CD4-positive, alpha-beta memory T cell (primary cell): Measurements from ENCODE around the gene KCND3. TPM values are rescaled to one million over a fixed set of nuclear protein-coding genes. Genes with fewer than 3 reads are reported as not detected.

Source experiments
- CTCF ChIA-PET: fragments of 350-600 bp; sonication (Branson Sonifier 250); formaldehyde crosslinking; loops from one replicate; lab custom pipeline; 2021; ENCODE audit warnings: inconsistent platforms; ENCODE audit not compliant: partially characterized antibody; lab: Charles Lee
- POLR2A ChIA-PET: fragments of 350-600 bp; sonication (Branson Sonifier 250); formaldehyde crosslinking; loops from one replicate; lab custom pipeline; 2021; ENCODE audit not compliant: partially characterized antibody; lab: Charles Lee
- DNase-seq, 5 donors: peaks; one replicate each; pipeline versions ENCODE4 v3.0.0 to v3.0.0-alpha.2; 2020 to 2022; ENCODE audit warnings: mixed read lengths in 1 of 5
- H3K27ac ChIP-seq: one replicate; pipeline ENCODE4 v1.7.0; 2013; ENCODE audit warnings: low read depth, low read length
- H3K27me3 ChIP-seq: 2 replicates; pipeline ENCODE4 v1.7.0; 2013; ENCODE audit warnings: mild to moderate bottlenecking, low read length, moderate library complexity; ENCODE audit not compliant: insufficient read depth
- H3K36me3 ChIP-seq: 2 replicates; pipeline ENCODE4 v1.7.0; 2013; ENCODE audit warnings: mild to moderate bottlenecking, low read length, moderate library complexity; ENCODE audit not compliant: insufficient read depth
- H3K4me1 ChIP-seq: 2 replicates; pipeline ENCODE4 v1.7.0; 2013; ENCODE audit warnings: mild to moderate bottlenecking, low read length, moderate library complexity; ENCODE audit not compliant: insufficient read depth
- H3K4me3 ChIP-seq, 2 donors: one replicate each; pipeline ENCODE4 v1.7.0; 2013; ENCODE audit warnings: low read length in 2 of 2, mild to moderate bottlenecking in 1 of 2
- H3K9me3 ChIP-seq, 2 donors: one replicate each; pipeline ENCODE4 v1.7.0; 2013; ENCODE audit warnings: low read length in 2 of 2, control low read depth in 1 of 2; ENCODE audit not compliant: control insufficient read depth in 1 of 2
- H3K27ac Mint-ChIP-seq, 7 donors: one replicate each; pipeline ENCODE4 v1.8.0; 2020 to 2021; ENCODE audit warnings: mixed read lengths in 7 of 7, mild to moderate bottlenecking in 6 of 7, inconsistent platforms in 3 of 7, moderate library complexity in 3 of 7
- H3K27me3 Mint-ChIP-seq, 2 donors: one replicate each; pipeline ENCODE4 v1.8.0; 2020 to 2021; ENCODE audit warnings: mixed read lengths in 2 of 2
- H3K36me3 Mint-ChIP-seq, 2 donors: one replicate each; pipeline ENCODE4 v1.8.0; 2020 to 2021; ENCODE audit warnings: mixed read lengths in 2 of 2, inconsistent platforms in 1 of 2, mild to moderate bottlenecking in 1 of 2
- H3K4me1 Mint-ChIP-seq, 4 donors: one replicate each; pipeline ENCODE4 v1.8.0; 2020 to 2021; ENCODE audit warnings: mixed read lengths in 4 of 4, mild to moderate bottlenecking in 1 of 4
- H3K4me3 Mint-ChIP-seq, 8 donors: one replicate each; pipeline ENCODE4 v1.8.0; 2020 to 2021; ENCODE audit warnings: mixed read lengths in 8 of 8, mild to moderate bottlenecking in 7 of 8, moderate library complexity in 6 of 8, inconsistent platforms in 3 of 8
- H3K9me3 Mint-ChIP-seq, 8 donors: one replicate each; pipeline ENCODE4 v1.8.0; 2020 to 2021; ENCODE audit warnings: mixed read lengths in 8 of 8, mild to moderate bottlenecking in 5 of 8, inconsistent platforms in 3 of 8, moderate library complexity in 1 of 8
- intact Hi-C: fragments of 100-400 bp; cut with micrococcal nuclease; formaldehyde crosslinking; loops from one replicate; pipeline ENCODE4 v1.15.1; 2023
- polyA plus RNA-seq, 2 donors: library from polyadenylated mRNA; unstranded; fragments of 300-500 nt; fragmentation: Illumina TruSeq; gene quantifications; one replicate each; pipeline ENCODE4 v1.2.3, GENCODE V29; 2021
- total RNA-seq, 2 experiments: library from RNA; stranded (reverse); gene quantifications; one replicate each; pipeline ENCODE4 v1.2.3, GENCODE V29; 2021

KCND3 gene
- total and polyA plus RNA-seq, 4 experiments from 2014 or later = 0.03 to 0.05 TPM; not detected in 2

- POLR2A ChIA-PET = no interaction called here
- intact Hi-C loops = no loop called here
- no peaks in the 10 kb centered on the region for H3K27me3 ChIP-seq
These were observed 31.8 kb upstream of the KCND3 start for GRCh38 chr1:112021263-112021662.

GRCh38 chr1:112017183-112017582, 27.7 kb upstream of the KCND3 start:
- Histone ChIP-seq H3K4me3 (no peak overlapping the region), H3K36me3 (no peaks in the 10 kb centered on the region), H3K27me3 (no peaks in the 10 kb centered on the region), H3K27ac (no peak overlapping the region), H3K9me3 (no peaks in the 10 kb centered on the region), H3K4me1 (no peaks in the 10 kb centered on the region)
- no peak for DNase-seq
- ChIA-PET POLR2A (no interaction called here), CTCF (no interaction called here)
- H3K9me3 Mint-ChIP-seq = peaks cover 0 to 18% (median 6%) of the 10 kb centered on the region in 8 donors
- no peak overlapping the region for H3K27ac Mint-ChIP-seq
- H3K4me3 Mint-ChIP-seq = no peak overlapping the region
- no peaks in the 10 kb centered on the region for H3K36me3 Mint-ChIP-seq
- intact Hi-C loops = no loop called here
- H3K4me1 Mint-ChIP-seq = peaks cover 0 to 5% (median 0%) of the 10 kb centered on the region in 4 donors
- H3K27me3 Mint-ChIP-seq = peaks cover 20 to 27% of the 10 kb centered on the region in 2 donors

More at GRCh38 chr1:112021263-112021662, 31.8 kb upstream of the KCND3 start:
- Mint-ChIP-seq H3K27me3 (peaks cover 25 to 27% of the 10 kb centered on the region in 2 donors), H3K4me1 (peaks cover 0 to 5% (median 0%) of the 10 kb centered on the region in 4 donors), H3K36me3 (no peaks in the 10 kb centered on the region), H3K4me3 (no peak overlapping the region), H3K27ac (no peak overlapping the region), H3K9me3 (peaks cover 0 to 2% (median 0%) of the 10 kb centered on the region in 8 donors)
- Histone ChIP-seq H3K27ac (no peak overlapping the region), H3K36me3 (no peaks in the 10 kb centered on the region), H3K9me3 (no peaks in the 10 kb centered on the region), H3K4me1 (no peaks in the 10 kb centered on the region), H3K4me3 (no peak overlapping the region)
- DNase-seq = no peak
- CTCF ChIA-PET = no interaction called here

- Mint-ChIP-seq H3K4me3 (no peak overlapping the region), H3K27me3 (peaks cover 6 to 15% of the 10 kb centered on the region in 2 donors), H3K36me3 (no peaks in the 10 kb centered on the region), H3K27ac (no peak overlapping the region), H3K4me1 (no peaks in the 10 kb centered on the region), H3K9me3 (peaks cover 0 to 18% (median 7%) of the 10 kb centered on the region in 8 donors)
- H3K36me3 ChIP-seq = no peaks in the 10 kb centered on the region
- H3K27ac ChIP-seq = no peak overlapping the region
- POLR2A ChIA-PET = no interaction called here
- H3K4me3 ChIP-seq = no peak overlapping the region
- DNase-seq = no peak
- H3K27me3 ChIP-seq = no peaks in the 10 kb centered on the region
- H3K9me3 ChIP-seq = no peaks in the 10 kb centered on the region
- CTCF ChIA-PET = interaction anchor here (1.6 kb wide), 1 partner anchor 9 kb away, joined by 5 read pairs; no protein-coding TSS in a partner anchor
- intact Hi-C loops = no loop called here
- no peaks in the 10 kb centered on the region for H3K4me1 ChIP-seq
These were observed 23.4 kb upstream of the KCND3 start for GRCh38 chr1:112012823-112013222.

- H3K27ac Mint-ChIP-seq = no peak overlapping the region
These were observed 21.7 kb upstream of the KCND3 start for GRCh38 chr1:112011202-112011601.

GRCh38 chr1:112007169-112007568, 17.7 kb upstream of the KCND3 start:
- H3K27ac ChIP-seq = no peak overlapping the region
- no peaks in the 10 kb centered on the region for H3K9me3 ChIP-seq
- no peaks in the 10 kb centered on the region for H3K36me3 ChIP-seq
- no peak overlapping the region for H3K27ac Mint-ChIP-seq
- no peak for DNase-seq
- H3K27me3 Mint-ChIP-seq = peaks cover 15 to 24% of the 10 kb centered on the region in 2 donors
- CTCF ChIA-PET = no interaction called here
- H3K9me3 Mint-ChIP-seq = peaks cover 0 to 4% (median 0%) of the 10 kb centered on the region in 8 donors
- H3K4me3 ChIP-seq = no peak overlapping the region
- no peaks in the 10 kb centered on the region for H3K4me1 Mint-ChIP-seq
- peaks cover 5% of the 10 kb centered on the region for H3K27me3 ChIP-seq
- H3K36me3 Mint-ChIP-seq = no peaks in the 10 kb centered on the region
- POLR2A ChIA-PET = no interaction called here
- intact Hi-C loops = no loop called here
- H3K4me3 Mint-ChIP-seq = no peak overlapping the region
- H3K4me1 ChIP-seq = no peaks in the 10 kb centered on the region

More at GRCh38 chr1:112011202-112011601, 21.7 kb upstream of the KCND3 start:
- Histone ChIP-seq H3K27me3 (peaks cover 5% of the 10 kb centered on the region), H3K36me3 (no peaks in the 10 kb centered on the region), H3K4me1 (no peaks in the 10 kb centered on the region), H3K27ac (no peak overlapping the region), H3K4me3 (no peak overlapping the region), H3K9me3 (no peaks in the 10 kb centered on the region)
- CTCF ChIA-PET = no interaction called here
- no peak for DNase-seq
- Mint-ChIP-seq H3K4me3 (no peak overlapping the region), H3K27me3 (peaks cover 6 to 18% of the 10 kb centered on the region in 2 donors), H3K9me3 (peaks cover 0 to 18% (median 6%) of the 10 kb centered on the region in 8 donors), H3K4me1 (no peaks in the 10 kb centered on the region), H3K36me3 (no peaks in the 10 kb centered on the region)
- POLR2A ChIA-PET = no interaction called here
- intact Hi-C loops = no loop called here

GRCh38 chr1:112006416-112007025, 17.1 kb upstream of the KCND3 start:
- no peaks in the 10 kb centered on the region for H3K36me3 ChIP-seq
- Mint-ChIP-seq H3K4me1 (no peaks in the 10 kb centered on the region), H3K27ac (no peak overlapping the region), H3K36me3 (no peaks in the 10 kb centered on the region), H3K9me3 (peaks cover 0 to 1% (median 0%) of the 10 kb centered on the region in 8 donors), H3K27me3 (peaks cover 20 to 26% of the 10 kb centered on the region in 2 donors), H3K4me3 (no peak overlapping the region)
- H3K27me3 ChIP-seq = peaks cover 5% of the 10 kb centered on the region
- no peaks in the 10 kb centered on the region for H3K9me3 ChIP-seq
- intact Hi-C loops = no loop called here
- no peak overlapping the region for H3K27ac ChIP-seq
- DNase-seq = no peak
- CTCF ChIA-PET = no interaction called here
- no peak overlapping the region for H3K4me3 ChIP-seq
- POLR2A ChIA-PET = no interaction called here
- H3K4me1 ChIP-seq = no peaks in the 10 kb centered on the region

- ChIA-PET POLR2A (no interaction called here), CTCF (interaction anchor here (1.6 kb wide), 1 partner anchor 9 kb away, joined by 5 read pairs; no protein-coding TSS in a partner anchor)
- Histone ChIP-seq H3K27ac (no peak overlapping the region), H3K27me3 (peaks cover 5% of the 10 kb centered on the region), H3K36me3 (no peaks in the 10 kb centered on the region), H3K4me3 (no peak overlapping the region), H3K9me3 (no peaks in the 10 kb centered on the region), H3K4me1 (no peaks in the 10 kb centered on the region)
- Mint-ChIP-seq H3K4me3 (no peak overlapping the region), H3K27me3 (peaks cover 32 to 39% of the 10 kb centered on the region in 2 donors), H3K36me3 (no peaks in the 10 kb centered on the region), H3K4me1 (no peaks in the 10 kb centered on the region), H3K9me3 (no peaks in the 10 kb centered on the region), H3K27ac (no peak overlapping the region)
- intact Hi-C loops = no loop called here
- DNase-seq = no peak
These were observed 14.6 kb upstream of the KCND3 start for GRCh38 chr1:112004076-112004475.
